ENCODE data around the gene SAMD13. TPM values are rescaled to one million over a fixed set of nuclear protein-coding genes. Genes with fewer than 3 reads are reported as not detected.

SAMD13 gene
- total RNA-seq, 4 donors from 2014 or later, result 0.35 to 2.0 (median 1.3) TPM; not detected in 1

- no peak overlapping the region for H3K4me3 ChIP-seq
- intact Hi-C loops (cut with DNase I), result no loop called here
- no peak for DNase-seq
- H3K27ac ChIP-seq, result peak overlapping the region in 2 of 4 donors; percentile 26 to 40
- no peaks in the 10 kb centered on the region for H3K36me3 ChIP-seq
- no peaks in the 10 kb centered on the region for H3K9me3 ChIP-seq
- TF ChIP-seq CTCF (IDR thresholded peaks at IDR 0.05) (no peak), POLR2A (IDR thresholded peaks at IDR 0.05) (no peak)
- H3K4me1 ChIP-seq, result peaks cover 0 to 14% (median 0%) of the 10 kb centered on the region in 3 donors
- 84 to 91% methylated on average over 3 of the region's 3 CpGs for WGBS, 2 donors
- no peaks in the 10 kb centered on the region for H3K27me3 ChIP-seq
These were observed 52.2 kb downstream of the SAMD13 start for GRCh38 chr1:84353695-84354094.

GRCh38 chr1:84355556-84355955 lies 54.0 kb downstream of the SAMD13 start:
- intact Hi-C loops (cut with DNase I), result no loop called here
- WGBS, 2 donors, result 83 to 97% methylated on average over 3 of the region's 3 CpGs

GRCh38 chr1:84356881-84357280 lies 55.4 kb downstream of the SAMD13 start:
- DNase-seq, result no peak
- no peak overlapping the region for H3K27ac ChIP-seq
- H3K9me3 ChIP-seq, result no peaks in the 10 kb centered on the region
- no peak for TF ChIP-seq CTCF (IDR thresholded peaks at IDR 0.05)
- TF ChIP-seq POLR2A (IDR thresholded peaks at IDR 0.05), result no peak
- no peaks in the 10 kb centered on the region for H3K36me3 ChIP-seq
- intact Hi-C loops (cut with DNase I), result no loop called here
- H3K27me3 ChIP-seq, result no peaks in the 10 kb centered on the region
- H3K4me1 ChIP-seq, result peaks cover 0 to 18% (median 0%) of the 10 kb centered on the region in 3 donors
- no peak overlapping the region for H3K4me3 ChIP-seq
- WGBS, 2 donors, result 63 to 82% methylated on average over 1 of the region's 1 CpG

More at GRCh38 chr1:84355556-84355955, 54.0 kb downstream of the SAMD13 start:
- Histone ChIP-seq H3K9me3 (no peaks in the 10 kb centered on the region), H3K4me1 (peaks cover 0 to 14% (median 0%) of the 10 kb centered on the region in 3 donors), H3K27ac (no peak overlapping the region), H3K27me3 (no peaks in the 10 kb centered on the region), H3K4me3 (no peak overlapping the region), H3K36me3 (no peaks in the 10 kb centered on the region)
- no peak for DNase-seq
- TF ChIP-seq POLR2A (IDR thresholded peaks at IDR 0.05) (no peak), CTCF (IDR thresholded peaks at IDR 0.05) (no peak)

GRCh38 chr1:84358695-84359094 lies 57.2 kb downstream of the SAMD13 start:
- no peak for DNase-seq
- no peaks in the 10 kb centered on the region for H3K9me3 ChIP-seq
- TF ChIP-seq CTCF (IDR thresholded peaks at IDR 0.05) (no peak), POLR2A (IDR thresholded peaks at IDR 0.05) (no peak)
- no peaks in the 10 kb centered on the region for H3K27me3 ChIP-seq
- intact Hi-C loops (cut with DNase I), result no loop called here
- H3K27ac ChIP-seq, result no peak overlapping the region
- H3K4me1 ChIP-seq, result peaks cover 0 to 12% (median 0%) of the 10 kb centered on the region in 3 donors
- no peaks in the 10 kb centered on the region for H3K36me3 ChIP-seq
- no peak overlapping the region for H3K4me3 ChIP-seq
- WGBS, 2 donors, result 87% methylated on average over 4 of the region's 4 CpGs

GRCh38 chr1:84360316-84360715 lies 58.8 kb downstream of the SAMD13 start:
- H3K27me3 ChIP-seq, result no peaks in the 10 kb centered on the region
- TF ChIP-seq CTCF (IDR thresholded peaks at IDR 0.05) (no peak), POLR2A (IDR thresholded peaks at IDR 0.05) (no peak)
- H3K27ac ChIP-seq, result no peak overlapping the region
- intact Hi-C loops (cut with DNase I), result no loop called here
- 44 to 57% methylated on average over 1 of the region's 1 CpG for WGBS, 2 donors
- H3K9me3 ChIP-seq, result no peaks in the 10 kb centered on the region
- H3K36me3 ChIP-seq, result no peaks in the 10 kb centered on the region
- peaks cover 0 to 8% (median 0%) of the 10 kb centered on the region in 3 donors for H3K4me1 ChIP-seq
- H3K4me3 ChIP-seq, result no peak overlapping the region
- DNase-seq, result no peak

Measured in esophagus squamous epithelium (tissue), 5 donors.